GM19438 (cell line): ENCODE data around the gene CTTNBP2.

Experiments used
- ATAC-seq: cut with Tn5 transposase; IDR thresholded peaks from one replicate; pipeline ENCODE4 v1.9.1; 2021; ENCODE audit warnings: low read depth; ENCODE audit not compliant: unreplicated experiment

Gene CTTNBP2

DNA sequence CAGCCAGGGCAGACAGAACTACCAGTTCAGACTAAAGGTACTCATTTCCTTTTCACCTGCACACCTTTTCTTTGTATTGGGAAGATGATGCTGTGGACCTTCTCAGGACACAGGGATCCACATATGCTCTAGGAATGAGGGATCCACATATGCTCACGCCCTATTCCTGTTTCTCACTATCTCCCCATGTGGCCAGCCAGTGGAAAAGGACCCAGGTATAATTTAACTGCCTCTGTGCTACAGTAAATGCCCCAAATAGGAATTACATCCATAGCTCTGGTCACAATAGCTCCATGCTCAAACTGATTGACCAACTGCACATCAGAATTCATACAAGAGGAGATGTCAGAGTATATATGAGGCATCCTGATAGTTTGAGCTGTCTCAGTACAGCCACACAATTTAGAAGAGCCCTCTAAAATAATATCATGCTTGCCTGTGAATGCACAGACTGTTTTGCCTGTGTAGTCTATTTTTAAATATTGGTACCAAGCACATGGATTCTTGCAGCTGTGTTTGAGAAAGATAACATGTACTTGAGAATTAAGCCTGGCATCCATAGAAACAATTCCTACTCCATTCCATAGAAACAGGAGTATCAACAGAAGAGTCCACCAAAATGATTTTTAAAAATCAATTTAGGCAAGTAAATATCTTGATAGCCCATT is 43.7 kb downstream of the CTTNBP2 start:
- ATAC-seq, result no peak

DNA sequence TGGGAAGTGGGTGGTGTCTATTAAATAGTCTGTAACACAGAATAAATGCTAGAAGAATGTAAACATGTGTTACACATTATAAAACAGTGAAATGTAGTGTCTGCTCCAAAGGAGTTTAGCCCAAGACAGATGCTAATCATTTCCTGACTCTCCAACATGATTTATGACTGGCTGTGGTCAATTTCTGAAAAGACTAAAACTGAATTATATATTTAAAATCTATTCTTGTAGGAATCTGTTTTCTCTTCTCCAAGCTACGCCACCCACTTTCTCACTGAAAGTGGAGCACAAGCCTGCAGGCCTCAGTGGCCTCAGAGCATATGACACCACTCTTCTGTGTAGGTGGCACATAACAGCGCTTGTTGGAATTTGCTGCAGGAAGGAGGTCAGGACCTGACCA is 44.4 kb downstream of the CTTNBP2 start:
- no peak for ATAC-seq

DNA sequence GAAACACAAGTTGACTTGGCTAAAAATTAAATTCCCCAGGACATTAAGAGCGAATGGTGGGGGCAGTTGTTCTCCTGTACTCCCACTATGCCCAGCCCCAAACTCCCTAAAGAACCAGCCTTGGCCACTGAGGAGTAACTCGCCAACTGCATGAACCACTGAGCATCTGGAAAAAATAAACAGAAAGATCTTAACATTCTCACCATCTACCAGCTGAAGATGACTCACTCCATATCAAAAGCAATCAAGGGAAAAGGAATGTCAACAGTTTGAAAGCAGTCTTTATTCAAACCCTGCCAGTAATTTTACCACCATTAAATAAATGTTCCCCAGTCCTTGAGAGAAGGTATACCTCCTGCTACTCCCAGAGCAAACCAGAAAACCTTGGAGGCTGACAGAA is 45.4 kb downstream of the CTTNBP2 start:
- no peak for ATAC-seq

DNA sequence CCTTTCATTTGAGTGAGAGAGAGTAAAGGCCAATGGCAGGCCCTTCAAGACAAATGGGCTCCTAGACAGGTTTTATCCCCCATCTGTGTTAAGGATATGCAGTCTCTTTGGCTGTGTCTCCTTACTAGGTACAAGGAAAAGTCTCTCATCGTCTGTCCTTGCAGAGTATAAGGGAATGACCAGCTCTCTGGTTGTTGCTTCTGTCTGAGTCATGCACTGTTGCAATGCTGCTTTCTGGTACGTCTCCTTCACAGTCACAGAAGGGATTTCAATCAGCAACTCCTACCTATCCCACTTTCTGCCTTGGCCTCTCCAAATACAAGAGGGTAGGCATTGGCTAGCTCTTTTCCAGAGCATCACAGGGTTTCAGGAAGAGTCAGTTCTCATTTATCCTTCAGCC is 48.1 kb downstream of the CTTNBP2 start:
- ATAC-seq, result no peak

DNA sequence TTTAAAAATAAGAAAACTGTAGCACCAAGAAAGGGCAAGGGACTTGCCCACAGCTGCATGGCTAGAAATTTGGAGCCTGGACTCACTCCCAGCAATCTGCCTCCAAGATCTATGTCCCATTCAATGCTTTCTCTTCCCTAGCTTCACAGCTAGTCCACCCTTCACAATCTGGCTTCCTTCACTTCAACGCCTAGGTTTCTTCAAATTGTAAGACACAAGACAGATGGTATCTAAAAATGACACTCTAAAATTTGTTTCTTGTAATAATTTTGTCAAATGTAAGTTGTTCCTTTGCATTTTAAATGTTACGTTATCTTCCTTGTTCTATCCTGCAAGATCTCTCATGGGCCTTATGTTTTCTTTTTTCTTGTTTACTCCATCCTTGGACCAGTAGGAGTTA is 48.6 kb downstream of the CTTNBP2 start:
- ATAC-seq, result no peak

DNA sequence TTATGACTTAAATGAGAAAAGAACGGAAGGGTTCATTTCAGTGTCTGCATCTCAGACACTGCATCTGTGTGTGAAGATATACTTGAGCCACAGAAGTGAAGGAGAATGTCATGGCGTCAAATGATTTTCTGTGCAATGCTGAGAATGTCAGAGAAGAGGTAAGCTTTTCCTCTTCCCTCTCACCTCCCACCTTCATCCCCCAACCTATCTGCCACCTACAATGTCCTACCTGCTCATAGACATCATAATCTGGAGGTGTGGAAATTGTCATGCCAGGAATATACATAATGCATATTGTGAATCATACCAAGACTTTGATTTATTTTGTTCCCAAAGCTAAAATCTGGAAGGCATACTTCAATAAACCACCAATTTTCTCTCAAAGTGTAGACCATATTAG is 53.7 kb downstream of the CTTNBP2 start:
- no peak for ATAC-seq

DNA sequence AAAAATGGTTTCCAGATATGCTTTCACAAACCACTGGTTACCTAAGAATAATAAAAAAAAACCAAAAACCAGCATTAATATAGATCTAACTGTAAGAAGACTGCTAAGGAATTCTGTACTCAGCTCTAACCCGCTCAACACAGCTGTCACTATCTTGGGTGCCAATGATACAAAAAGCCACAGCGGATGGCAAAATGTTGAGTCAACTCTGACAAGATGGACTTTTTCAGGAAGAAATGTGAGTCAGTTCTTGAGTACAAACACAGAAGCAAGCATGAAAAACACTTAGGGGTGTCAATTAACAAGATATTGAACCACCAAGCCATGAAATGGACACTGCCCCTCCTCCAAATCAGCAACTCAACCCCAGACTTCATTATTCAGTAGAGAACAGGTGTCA is 55.0 kb downstream of the CTTNBP2 start:
- ATAC-seq, result no peak

DNA sequence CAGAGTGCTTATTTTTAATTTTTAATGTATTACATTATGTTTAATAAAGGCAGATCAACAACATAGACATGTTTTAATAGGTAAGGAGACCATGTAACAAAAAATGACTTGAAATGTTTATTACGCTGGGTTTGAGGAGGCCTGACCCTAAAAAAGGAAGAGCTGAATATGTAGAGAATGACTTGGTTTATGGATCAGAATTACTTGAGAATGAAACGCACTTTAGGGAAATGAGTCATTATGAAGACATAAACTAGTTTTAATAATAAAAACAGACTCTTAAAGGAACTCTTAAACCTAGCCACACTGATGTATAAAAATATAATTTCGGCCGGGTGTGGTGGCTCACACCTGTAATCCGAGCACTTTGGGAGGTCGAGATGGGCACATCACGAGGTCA is 56.5 kb downstream of the CTTNBP2 start:
- no peak for ATAC-seq

DNA sequence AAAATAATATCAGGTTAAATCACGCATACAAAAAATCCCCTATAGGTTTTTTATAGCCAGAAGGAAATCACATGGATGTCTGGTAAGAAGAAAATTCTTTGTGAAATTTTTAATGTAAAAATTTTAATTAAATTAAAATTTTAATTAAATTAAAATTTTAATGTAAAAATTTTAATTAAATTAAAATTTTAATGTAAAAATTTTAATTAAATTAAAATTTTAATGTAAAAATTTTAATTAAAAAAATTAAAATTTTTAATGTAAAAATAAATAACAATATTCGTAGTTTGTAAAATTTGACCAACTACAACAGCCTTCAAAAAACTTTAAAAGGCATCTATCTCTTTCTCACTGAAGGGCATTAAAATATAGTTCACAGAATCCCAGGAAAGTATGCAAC is 61.5 kb downstream of the CTTNBP2 start:
- ATAC-seq, result no peak

DNA sequence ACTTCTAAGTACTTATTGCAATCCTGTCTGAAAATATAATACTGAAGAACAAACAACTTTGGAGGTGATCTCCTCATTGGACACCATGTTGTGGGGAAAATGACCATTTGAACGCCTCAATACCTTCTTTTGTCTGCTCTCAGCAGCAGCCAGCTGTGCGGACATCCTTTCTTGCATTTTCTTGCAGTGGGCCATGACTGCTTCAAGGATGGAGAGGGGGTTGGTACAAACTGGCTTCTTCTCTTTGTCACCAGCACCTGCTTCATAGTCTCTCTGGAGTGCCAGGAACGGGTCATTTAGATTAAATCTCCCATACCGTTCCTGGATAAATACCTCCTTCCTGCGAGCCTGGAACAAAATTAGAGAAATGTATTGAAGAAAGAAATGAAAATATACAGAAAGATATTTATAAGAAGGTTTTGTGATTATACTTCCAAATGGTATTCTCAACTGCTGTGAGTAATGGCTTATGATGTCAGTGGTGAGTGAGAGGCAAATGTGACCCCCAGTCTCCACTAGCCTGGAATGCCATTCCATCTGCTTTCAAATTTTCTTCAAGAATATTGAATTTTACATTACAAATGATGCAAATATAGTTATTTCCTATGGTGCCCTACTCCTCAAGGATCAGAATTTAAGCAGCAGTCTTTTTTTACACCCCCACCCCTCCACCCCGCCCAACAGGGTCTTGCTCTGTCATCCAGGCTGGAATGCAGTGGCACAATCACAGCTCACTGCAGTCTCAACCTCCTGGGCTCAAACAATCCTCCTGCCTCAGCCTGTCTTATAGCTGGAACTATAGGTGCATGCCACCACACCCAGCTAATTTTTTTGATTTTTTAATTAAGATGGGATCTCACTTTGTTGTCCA is 62.4 kb downstream of the CTTNBP2 start:
- ATAC-seq, result no peak

DNA sequence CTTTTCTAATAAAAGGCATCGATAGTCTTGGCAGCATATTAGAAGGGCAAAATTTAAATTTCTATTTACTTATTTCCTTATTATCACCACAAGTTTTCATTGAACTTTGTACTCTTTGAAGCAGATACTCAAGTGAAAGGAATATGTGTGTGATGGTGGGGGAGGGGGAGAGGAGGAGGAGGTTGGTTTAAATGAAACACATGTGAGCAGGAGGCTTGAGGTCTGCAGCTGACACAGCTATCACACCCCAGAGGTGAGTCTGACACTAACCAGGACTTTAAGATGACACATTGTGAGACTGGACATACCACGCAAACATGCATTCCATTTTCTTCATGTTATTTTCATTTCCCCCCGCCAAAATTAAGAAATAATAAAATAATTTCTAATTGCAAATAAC is 63.3 kb downstream of the CTTNBP2 start:
- ATAC-seq, result no peak

DNA sequence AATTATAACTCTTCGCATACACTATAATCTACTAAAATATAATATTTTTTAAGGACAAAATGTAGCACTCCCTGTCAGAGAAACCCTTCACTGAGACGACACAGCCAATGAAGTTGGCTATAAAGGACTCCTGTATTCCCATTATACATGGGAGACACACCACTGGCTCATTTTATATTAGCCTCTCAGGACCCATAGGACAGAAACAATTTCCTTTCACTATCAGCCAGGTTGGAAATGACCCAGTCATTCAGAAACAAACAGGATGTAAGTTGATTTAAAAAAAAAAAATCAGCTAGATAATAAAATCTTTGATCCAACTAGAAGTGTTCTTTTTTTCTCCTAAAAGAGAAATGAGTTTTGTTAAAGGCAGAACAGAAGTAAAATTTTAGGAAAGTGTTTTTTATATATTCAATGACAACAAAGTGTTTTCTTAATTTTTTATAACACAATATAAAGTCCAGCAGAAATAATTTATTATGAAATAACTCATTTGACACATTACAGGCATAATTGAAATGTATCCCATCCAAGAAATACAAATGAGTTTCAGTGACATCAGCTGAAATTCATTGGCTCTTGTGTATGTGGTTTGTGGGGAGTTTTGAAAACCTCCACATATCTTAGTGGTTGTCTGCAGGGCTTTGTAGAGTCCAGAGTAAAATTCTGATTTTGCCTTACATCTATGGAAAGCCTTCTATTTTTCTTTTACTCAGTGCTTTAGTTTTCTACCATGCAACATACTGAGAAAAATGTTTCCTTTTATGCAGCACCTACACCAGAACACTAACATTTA is 64.1 kb downstream of the CTTNBP2 start:
- no peak for ATAC-seq

DNA sequence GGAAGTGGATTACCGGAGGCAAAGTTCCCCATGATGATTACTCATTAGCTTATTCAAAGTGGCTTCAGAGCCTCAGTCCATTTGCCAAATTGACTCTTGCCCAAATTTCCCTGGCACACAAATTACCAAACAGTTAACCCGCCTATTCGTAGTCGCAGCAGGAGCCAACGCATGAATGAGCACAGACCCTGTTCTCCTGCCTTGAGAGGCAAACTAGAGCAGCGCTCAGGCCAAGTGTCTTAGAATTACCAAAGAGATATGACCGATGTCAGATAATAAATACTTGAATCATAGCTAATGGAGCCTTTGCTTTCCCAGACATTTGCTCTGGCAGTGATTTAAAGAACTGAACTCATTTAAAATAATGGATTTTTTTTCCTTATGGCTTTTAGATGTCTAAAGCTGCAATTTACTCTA is 64.9 kb downstream of the CTTNBP2 start:
- no peak for ATAC-seq

DNA sequence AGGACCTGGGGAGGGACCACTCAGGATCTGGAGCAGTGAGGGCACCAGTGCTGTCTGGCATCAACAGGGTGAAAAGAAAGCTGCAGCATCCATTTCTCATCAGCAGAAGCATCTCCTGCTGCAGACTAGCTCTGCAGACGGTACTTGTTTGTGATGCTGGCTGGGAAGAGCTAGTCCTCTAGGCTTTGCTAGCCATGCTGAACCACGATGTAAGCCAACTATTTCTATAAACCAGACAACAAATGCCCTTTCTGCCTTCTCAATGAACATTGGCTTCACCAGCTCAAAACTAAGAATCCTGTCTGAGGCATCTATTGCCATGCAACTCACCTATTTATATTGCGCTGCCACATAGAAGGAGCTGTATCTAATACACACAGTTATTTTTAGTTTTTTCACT is 65.6 kb downstream of the CTTNBP2 start:
- ATAC-seq, result no peak

DNA sequence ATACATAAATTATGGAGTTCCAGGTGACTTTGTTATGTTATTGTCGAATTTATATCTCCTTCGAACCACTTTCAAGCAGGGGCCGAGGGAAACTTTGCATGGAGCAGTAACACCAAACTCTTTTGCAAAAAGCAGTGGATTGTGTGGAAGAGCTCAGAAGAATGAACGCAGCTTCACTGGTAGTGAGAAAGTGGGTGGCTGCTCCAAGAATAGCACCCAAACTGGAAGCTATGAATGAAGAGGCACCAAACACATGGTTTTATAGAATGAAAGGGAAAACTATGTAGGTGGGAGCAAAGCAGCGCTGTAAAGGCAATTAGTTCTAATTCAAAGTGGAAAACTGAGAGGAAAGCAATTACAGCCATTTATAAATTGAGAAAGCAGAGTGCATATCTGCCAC is 67.2 kb downstream of the CTTNBP2 start:
- no peak for ATAC-seq

DNA sequence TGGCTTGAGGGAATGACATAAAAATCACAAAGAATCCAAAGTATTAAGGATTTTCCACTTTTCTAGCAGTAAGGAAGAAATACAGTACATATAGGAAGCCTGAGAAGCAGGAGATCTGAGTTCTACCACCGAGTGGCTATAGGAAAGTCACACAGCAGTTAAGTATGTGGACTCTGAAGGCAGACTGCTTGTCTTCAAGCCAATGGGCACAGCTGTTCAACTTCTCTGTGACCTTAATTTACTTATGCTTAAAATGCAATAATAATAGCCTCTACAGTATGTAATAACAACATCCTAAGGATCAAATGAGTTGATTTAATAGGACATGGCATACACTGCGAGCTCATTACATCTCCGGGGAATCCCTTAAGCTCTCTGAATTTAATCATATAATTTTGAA is 68.0 kb downstream of the CTTNBP2 start:
- no peak for ATAC-seq

DNA sequence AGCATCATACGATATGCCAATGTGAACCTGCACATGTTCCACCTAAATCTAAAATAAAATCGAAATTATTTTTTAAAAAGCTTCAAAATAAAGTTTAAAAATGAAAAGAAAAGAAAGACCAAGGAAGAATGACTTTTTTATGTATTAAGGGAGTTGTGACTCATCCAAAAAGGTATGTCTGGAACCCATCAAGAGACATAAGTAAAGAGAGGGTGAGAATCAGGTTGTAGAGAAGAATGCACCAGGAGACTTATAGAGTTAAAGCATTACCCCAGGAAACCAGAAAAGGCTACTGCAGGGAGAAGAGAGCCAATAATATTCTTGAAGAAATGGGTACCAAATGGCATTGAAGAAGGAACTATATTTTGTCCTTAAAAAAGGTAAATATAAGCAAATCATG is 69.8 kb downstream of the CTTNBP2 start:
- no peak for ATAC-seq

DNA sequence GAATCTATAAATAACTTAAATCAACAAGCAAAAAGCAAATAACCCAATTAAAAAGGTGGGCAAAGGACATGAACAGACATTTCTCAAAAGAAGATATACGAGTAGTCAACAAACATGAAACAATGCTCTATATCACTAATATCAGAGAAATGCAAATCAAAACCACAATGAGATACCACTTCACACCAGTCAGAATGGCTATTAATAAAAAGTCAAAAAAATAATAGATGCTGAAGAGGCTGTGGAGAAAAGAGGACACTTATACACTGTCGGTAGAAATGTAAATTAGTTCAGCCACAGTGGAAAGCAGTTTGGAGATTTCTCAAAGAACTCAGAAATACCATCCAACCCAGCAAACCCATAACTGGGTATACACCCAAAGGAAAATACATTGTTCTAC is 70.6 kb downstream of the CTTNBP2 start:
- ATAC-seq, result no peak

DNA sequence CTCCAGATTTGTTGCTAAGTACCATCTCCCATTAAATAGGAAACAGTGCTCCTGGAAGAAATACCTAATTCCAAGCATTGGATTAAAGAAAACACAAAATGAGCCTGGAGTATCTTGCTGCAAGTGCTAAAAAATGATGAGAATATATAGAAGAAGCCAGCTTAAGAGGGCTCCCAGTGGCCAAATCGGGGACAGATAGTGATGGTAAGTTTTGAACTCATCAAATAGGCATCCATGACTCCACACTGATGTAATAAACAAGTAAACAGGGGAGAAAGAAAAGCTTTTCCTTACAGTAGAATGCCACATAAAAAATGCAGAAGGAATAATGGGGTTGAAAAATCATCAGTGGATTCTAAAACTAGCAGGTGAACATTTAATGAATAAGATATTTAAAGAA is 72.4 kb downstream of the CTTNBP2 start:
- no peak for ATAC-seq

DNA sequence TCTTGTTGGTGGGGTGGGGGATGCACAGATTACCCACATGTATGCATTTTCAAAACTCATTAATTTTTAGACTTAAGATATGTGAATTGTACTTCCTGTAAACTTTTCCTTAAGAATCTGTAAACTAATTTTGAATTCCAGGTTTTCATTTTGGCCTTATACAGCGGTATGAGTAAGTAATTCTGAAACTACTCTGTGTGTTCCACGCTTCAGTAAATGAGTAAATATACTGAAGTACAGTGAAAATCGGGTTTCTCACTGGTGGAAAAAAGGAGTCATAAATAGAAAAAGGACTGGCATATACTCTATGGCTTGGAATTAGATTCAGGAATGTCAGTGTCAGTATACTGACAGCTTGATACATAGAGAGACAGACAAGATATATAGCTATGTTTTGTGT is 72.8 kb downstream of the CTTNBP2 start:
- ATAC-seq, result peak; percentile 58

DNA sequence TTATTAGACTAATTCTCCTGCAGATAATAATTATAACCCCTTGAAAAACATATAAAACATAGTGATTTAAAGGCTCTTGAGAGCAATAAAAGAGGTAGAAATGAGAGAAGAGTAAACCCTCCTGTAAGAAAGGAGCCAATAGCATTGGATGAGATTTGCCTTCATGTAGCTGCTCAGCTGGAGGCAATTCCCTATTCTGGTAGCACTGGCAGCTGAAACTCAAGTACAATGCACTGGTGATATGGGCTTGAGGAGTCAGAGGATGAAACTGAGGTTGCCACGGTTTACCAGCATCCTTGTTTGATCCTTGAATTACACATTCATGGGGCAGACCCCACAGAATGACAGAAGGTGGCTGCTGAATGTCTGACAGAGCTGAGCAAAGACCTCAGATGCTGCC is 76.4 kb downstream of the CTTNBP2 start:
- no peak for ATAC-seq
